NCI-H82 (cell line): ENCODE measurements around the gene RALBP1.

Source experiments
- DNase-seq: peaks from one replicate; lab custom pipeline; 2025; lab: John Stamatoyannopoulos, UW

Gene RALBP1

DNA sequence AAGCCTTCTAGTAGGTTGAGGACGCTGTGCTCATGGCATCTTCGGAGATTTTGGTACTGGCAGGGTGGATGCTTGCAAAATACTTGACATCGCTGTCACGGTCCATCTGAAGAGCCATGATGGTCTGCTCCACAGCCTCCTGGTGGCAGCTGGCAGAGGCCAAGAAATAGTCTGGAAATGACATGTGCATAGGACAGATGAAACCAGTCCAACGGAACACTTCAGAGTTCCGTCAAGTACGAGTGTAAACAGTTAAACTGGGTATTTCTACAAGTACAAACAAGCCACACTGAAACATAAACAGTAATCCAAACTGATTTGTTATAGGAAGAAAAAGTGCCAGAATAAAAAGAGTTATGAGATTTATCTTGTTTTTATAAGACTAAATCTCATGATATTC lies 72.5 kb downstream of the RALBP1 start:
- DNase-seq, result no peak

DNA sequence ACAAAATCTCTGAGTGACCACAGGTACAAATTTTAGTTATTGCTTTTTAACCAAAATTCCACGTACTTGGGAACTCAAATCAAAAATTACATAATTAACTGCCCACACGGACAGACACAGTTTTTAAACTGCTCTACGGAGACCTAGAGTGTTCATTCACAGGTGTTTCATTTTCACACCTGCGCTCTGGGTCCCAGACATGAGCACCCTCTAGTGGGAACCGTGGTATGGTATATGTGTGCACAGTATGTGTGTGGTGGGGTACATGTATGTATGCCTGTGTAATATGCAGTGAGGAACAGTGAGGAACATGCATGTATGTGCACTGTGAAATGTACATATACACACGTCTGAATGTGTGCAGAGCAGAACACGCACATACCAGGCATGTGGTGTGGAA lies 74.1 kb downstream of the RALBP1 start:
- peak; percentile 7 for DNase-seq

DNA sequence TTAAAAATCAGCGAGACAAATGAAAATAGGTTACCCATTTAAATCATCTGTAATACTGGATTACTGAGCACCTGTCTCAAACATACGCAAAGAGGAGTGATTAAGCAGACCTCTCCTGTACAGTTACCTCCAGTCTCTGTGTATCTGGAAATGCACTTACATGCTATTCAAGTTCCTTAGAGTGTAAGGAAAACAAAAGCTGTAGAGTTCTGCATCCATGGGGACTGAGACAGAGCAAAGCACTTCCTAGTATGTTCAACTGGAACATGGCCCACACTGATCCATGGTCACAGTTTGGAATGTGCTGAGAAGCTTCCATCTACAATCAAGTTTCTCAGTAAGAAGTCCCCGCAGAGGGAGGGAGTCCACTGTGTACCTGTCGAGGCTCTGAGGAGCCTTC lies 75.1 kb downstream of the RALBP1 start:
- no peak for DNase-seq

DNA sequence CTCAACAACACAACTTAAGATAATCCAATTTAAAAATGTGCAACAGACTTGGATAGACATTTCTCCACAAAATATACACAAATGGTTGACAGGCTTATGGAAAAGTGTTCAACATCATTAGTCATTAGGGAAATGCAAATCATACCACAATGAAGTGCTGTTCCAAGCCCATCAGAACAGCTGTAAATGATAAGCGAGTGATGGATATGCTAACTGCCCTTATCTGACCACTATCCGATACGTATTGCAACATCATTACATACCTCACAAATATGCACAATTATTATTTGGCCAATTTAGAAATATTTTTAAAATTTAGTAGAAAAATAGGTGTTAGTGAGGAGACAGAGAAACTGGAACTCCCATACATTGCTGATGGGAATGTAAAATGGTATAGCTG lies 76.9 kb downstream of the RALBP1 start:
- DNase-seq, result no peak

DNA sequence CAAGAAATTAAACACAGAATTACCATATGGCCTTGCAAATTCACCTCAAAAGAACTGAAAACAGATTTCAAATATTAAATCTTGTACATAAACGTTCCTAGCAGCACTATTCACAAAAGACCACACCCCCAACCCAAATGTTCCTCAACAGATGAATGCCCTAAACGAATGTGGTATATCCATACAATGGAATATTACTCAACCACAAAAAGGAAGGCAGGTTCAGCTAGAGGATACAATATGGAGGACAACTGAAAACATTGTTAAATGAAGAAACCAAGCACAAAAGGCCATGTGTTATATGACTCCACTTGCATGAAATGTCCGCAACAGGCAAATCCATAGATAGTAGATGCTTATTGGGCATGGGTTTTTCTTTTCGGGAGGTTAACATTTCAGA lies 77.3 kb downstream of the RALBP1 start:
- DNase-seq, result no peak

DNA sequence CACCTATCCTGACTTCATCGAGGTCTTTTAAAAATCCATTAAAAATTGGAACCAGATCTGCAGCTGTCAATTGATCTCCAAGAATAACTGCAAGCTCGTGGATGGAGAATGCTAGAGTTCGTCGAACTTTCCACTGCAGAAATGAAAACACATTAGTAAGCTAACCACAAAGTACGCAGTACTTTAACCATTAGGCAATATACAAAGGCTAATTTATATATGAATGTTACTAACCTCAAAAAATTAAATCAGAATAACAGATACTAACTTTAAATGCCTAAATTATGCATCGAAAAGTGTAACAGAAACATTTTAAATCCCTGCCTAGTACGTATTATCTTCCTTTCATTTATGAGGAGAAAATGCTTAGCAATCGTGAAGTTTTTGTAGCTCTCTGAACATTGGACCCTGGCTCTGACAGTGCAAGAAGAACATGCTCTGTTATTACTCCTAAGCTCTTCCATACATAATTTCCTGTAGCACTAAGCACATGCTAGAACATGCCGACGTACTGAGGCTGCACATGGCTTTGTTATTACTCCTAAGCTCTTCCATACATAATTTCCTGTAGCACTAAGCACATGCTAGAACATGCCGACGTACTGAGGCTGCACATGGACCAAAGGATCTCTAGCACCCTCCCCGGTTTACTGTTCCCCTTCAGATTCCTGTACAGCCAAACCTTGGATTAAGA lies 82.1 kb downstream of the RALBP1 start:
- DNase-seq, result no peak

DNA sequence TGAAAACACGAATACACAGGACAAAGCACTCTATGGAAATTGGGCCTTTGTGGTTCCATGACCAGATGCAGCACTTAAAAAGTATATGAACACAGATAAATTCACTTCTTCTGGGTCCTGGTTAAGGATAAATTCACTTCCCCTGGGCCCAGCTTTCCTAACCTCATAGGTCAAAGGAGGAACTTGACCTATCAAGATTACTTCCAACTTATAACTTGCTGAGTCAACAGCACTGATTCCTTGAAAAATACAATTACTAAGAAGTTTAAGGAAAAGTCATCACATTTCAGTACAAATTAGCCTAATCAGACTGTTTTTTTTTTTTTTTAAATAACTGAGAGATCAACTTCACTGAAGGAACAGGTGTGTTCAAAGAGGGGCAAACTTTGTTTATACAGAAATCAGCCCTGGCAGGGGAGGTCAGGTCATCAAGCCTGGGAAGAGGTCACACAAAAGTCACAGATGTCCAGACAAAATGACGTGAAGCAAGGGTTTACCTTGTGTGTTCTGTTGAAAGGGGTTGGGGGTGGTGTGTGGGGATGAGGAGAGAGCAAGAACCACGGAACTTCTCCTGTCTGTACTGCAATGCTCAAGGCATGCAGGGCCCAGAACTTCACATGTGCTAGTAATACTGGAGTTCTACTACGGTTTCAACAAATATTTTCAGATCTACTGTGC lies 83.2 kb downstream of the RALBP1 start:
- DNase-seq, result no peak

DNA sequence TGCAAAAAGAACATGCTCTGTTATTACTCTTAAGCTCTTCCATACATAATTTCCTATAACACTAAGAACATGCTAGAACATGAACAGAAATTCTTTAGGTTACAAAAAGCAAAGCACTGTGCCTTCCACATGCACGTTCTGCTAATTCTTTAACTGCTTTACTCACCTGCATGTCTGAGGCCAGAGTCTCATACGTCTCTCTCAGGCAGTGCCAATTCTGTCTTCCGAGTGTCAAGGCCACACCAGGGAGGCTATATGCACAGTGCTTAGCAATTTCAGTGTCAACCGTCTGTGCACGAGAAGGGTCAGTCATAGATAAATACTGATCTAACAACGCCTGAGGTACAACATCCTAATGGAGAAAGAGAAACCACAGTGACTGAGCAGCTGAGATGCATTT lies 83.9 kb downstream of the RALBP1 start:
- no peak for DNase-seq

DNA sequence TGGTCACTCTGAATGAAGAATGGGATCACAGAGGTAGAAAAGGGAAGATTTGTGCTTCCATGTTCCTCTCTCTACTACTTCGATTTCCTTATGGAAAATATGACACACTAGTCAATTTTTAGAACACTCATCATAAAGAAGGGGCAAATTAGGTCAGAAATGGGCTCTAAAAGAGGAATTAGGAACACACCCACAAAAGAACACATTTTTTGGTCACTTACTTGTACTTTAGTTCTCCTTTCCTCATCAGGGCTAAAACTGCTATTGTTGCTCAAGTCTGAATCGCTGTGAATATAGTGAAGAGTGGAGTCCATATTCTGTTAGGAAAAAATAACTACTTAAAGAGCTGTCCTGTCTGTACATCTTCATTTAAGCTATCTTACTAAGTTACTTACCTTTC lies 86.4 kb downstream of the RALBP1 start:
- no peak for DNase-seq

DNA sequence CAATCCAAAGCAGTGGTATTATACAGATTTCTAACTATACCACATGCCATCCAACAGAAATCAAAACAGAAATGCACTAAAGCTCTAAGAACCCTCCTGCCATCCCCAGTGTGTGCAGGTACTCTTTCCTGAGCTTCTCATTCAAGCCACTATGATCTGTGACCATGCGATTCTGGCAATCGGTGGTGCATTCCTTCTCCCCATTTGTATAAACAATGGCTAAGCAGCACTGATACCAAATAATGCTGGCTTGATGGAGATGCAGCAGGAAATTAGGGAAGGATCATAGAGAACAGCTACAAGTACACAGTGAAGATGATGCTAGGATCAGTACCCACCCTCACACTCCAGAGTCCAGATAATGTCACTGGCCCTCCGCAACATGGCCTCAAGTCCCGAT lies 87.3 kb downstream of the RALBP1 start:
- DNase-seq, result no peak

DNA sequence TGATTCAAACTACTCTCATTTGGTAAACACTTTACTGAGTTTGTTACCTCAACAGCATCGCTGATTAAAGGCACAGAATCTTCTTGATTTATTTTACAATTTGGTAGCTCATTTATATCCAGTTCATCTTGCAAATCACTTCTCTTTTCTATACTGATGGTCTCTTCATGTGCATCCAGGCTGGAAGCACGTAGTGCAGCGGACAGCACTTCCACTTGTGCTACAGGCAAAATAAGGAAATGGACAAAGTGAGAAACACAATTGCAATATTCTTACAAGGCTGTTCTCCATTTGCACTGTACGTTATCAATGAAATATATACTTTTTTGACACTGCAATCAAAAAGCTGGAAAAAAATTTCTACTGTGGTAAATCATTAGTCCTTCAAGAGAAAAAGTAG lies 88.0 kb downstream of the RALBP1 start:
- DNase-seq, result no peak

DNA sequence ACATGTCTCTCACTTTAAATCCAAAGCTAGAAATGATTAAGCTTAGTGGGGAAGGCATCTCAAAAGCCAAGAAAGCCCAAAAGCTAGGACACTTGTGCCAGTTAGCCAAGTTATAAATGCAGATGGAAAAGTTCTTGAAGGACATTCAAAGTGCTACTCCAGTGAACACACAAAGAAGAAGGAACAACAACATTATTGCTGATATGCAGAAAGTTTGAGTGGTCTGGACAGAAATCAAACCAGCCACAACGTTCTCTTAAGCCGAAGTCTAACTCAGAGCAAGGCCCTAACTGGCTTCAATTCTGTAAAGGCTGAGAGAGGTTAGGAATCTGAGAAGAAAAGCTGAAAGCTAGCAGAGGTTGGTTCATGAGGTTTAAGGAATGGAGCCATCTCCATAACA lies 90.1 kb downstream of the RALBP1 start:
- DNase-seq, result no peak

DNA sequence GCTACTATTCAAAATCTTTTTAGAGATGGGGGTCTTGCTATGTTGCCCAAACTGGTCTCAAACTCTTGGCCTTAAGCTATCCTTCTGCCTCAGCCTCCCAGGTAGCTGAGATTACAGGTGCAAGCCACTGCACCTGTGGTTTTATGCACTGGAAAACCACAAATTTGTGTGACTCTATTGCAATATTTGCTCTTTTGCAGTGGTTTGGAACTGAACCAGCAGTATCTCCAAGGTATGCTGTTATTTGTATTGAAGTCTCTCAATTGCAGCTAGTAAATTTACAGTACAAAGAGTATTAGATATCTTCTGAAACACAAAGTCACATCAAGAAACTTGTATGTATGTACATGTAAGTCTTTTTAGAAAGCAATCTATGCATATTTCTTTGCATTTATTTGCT lies 92.9 kb downstream of the RALBP1 start:
- no peak for DNase-seq

DNA sequence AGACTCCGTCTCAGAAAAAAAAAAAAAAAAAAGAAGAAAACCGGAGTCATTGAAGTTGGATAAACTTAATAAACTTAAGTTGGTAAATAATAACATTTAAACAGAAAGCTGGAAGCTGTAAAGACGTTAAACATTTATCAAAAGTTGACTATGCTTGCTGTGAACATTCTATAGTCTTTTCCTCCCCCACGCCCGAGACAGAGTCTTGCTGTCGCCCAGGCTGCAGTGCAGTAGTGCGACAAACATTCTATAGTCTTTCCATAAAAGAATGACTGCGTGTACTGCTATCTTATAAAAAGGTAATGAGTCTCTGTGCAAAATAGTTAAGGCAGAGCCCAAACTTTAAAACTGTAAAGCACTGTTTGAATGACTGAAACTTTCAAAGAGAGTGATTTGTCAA lies 93.9 kb downstream of the RALBP1 start:
- no peak for DNase-seq

DNA sequence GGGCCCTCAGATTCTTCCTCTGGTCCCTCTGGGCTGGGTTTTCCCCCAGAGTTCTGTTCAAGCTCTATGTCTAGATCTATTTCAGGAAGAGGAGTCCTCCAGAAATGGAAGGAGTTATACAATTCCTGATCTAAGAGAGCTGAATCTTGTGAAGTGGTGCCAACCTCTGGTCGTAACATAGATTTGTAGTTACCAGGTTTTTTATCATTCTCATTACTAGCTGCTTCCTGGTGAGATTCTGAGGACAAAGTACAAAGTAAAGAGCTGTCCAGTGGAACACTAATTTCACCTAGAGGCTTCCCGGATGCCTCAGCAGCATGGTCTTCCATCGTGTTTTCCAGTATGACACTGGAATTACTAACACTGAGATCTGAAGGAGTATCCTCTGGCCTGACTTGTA lies 94.9 kb downstream of the RALBP1 start:
- DNase-seq, result no peak

DNA sequence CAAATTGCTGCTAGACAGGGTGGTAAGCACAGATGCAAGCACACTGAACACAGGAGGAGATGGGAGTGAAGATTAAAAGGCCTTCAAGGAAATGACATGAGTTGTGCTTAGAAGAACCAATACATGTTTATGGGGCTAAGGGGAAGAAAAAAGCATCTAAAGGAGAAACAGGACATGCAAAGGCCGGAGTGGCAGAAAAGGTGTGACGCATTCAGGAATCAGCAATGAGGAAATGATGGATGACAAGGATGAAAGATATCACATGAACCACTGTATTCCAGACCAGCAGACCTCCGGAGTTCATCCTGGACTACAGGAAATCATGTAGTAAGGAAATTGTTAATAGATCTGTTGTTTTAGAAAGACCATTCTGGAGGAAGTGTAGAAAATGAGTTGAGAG lies 96.2 kb downstream of the RALBP1 start:
- no peak for DNase-seq

DNA sequence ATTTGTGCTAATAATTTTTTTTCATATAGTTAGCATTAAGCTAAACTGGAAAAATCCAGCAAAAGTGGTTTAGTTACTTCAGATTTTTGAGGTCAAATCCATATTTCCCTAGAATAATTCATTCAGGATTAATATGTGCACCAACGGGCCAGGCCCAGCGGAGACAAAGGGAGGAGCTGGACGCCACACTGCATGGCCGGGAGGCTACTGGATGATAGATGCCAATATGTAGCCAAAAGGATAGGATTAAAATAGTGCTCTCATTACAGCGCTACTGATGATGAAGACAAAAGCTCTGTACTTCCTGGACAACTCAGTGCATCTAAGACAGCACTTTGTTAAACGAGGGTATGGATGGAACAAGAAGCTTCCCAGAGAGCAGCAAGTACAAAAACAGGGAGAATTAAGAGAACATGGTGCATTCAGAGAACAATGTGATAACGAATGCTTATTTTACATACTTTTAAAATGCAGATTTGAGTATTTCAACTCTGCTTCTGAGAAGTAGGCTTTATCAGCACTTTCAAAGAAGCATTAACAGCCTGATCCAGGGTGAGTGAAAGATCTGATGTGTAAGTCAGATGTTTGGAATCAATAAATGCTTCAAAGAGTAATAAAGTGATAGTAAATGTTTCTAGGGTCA lies 99.3 kb downstream of the RALBP1 start:
- DNase-seq, result no peak

DNA sequence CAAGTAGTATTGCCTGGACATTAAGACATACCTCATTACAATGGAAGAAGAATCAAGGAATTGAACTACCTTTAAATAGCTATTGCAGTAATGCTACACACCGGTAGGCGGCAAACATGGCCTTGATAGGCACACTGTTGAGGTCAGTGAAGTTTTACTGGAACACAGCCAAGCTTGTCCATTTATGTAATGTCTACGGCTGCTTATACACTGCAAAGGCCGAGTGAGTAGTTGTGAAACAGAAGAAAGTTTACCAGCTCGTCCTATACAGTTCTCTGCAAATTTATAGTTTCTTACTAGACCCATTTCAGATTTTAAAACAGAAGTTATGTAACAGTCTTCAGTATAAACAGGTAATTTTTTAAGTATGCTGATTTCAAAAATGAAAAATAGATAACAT lies 100.2 kb downstream of the RALBP1 start:
- DNase-seq, result peak; percentile 91

DNA sequence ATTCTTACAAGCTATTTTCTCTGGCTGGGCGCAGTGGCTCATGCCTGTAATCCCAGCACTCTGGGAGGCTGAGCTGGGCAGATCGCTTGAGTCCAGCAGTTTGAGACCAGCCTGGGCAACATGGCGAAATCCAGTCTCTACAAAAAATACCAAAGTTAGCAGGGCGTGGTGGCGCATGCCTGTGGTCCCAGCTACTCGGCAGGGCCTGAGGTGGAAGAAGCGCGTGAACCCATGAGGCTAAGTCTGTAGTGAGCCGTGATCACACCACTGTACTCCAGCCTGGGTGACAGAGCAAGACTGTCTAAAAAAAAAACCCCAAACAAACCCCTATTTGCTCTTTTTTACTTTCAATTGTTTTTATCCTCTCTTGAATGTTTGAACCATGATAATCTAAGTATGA lies 102.0 kb downstream of the RALBP1 start:
- no peak for DNase-seq

DNA sequence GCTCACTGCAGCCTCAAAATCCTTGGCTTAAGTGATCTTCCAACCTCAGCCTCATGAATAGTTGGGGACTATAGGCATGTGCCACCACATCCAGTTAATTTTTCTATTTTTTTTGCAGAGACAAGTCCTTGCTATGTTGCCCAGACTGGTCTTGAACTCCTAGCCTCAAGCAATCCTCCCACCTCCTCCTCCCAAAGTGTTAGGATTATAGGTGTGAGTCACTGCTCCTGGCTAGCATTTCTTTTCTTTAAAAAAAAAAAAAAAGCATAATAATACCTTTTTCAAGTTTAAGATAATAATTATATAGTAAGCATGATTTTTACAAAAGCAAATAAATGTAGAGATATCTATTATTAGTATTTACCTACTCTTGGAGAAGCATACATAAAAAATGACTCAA lies 103.0 kb downstream of the RALBP1 start:
- no peak for DNase-seq

DNA sequence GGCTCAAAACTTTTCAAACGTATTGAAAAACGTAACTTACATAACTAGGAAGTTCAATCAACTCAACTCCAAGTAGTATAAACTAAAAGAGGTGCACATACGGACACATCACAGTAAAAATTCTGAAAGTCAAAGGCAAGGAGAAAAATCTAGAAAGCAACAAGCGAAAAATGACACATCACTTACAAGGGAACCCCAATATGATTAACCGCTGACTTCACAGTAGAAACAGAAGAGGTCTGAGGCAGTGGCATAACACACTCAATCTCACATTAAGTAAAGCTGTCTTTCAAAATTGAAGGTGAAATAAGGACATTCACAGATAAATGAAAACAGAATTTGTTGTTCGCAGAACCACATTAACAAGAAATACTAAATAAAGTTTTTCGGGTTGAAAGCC lies 106.4 kb downstream of the RALBP1 start:
- no peak for DNase-seq

DNA sequence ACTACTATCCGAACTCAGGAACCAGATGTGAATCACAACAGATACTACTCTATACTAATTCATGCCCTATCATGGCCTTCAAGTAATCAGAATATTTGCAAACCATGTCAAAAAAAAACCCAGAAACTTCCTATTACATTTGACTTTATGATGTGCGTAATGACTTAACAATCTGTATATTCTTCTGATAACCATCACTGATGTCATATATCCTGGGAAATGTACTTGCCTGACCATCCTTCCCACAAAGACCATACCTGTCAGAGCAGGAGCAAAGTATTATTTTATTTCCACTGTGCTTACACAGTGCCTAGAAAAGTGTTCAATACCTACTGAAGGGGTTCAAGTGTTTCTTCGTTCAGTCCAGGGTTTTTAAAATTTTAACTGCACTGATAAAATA lies 111.5 kb downstream of the RALBP1 start:
- no peak for DNase-seq
